HG03439 (cell line): ENCODE results near the gene PLPPR4.
"Not testable (repeated sequence)": the region's sequence is repeated elsewhere in the genome, so short reads cannot be mapped to it uniquely, and the experiment has no call there.

ENCODE experiments used
- ATAC-seq: cut with Tn5 transposase; IDR thresholded peaks from one replicate; pipeline ENCODE4 v1.9.1; 2021; ENCODE audit warnings: mild to moderate bottlenecking, moderate library complexity; ENCODE audit not compliant: unreplicated experiment

PLPPR4 gene

DNA sequence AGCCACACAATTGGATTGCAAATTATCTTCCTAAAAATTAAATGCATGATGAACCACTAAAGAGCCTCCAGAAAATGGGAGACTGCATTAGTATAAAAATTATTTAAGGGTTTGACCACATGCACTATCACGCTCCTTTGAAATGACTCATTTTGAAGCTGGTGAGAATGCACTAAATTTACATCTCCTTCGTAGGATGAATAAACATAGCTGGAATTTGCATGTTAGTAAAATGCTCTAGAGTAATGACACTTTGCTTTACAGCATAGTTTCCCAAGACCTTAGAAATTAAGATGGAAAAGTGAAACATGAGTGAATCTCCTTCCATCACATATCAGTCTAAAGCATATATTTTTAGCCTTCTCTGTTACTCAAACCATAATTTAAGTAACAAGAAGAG is 2.4 kb downstream of the PLPPR4 start:
- no peak for ATAC-seq

DNA sequence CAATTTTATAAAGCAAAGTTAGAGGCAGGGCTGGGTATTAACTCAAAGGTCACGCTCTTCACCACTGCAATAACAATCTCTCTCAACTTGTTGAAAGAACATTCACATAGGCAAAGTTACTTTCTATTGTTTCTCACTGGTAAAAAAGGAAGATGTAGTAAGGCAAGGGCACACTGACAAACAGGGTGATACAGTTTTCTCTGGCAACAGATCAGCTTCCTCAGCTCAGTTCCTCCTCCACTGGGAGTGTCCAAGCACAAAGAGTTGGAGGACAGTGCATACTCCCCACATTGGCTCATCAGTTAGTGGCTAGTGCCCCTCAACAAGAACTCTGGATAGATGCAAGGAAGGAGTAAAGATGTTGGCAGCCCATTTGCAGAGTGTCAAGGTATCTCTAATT is 3.7 kb downstream of the PLPPR4 start:
- ATAC-seq, result no peak

DNA sequence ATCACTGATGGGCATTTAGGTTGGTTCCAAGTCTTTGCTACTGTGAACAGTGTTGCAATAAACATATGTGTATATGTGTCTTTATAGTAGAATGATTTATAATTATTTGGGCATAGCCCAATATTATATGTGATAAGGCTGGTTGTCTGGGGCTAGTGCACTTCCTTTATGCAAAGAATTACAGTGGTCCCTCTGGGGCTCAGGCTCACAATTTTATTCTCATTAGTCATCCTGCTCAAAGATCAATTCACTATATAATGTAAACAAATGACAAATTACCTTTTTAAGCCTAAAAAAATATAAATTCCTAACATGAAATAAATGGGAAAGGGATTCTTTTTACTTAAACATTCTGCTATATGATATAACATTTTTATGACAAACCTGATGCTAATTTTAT is 5.0 kb downstream of the PLPPR4 start:
- no peak for ATAC-seq

DNA sequence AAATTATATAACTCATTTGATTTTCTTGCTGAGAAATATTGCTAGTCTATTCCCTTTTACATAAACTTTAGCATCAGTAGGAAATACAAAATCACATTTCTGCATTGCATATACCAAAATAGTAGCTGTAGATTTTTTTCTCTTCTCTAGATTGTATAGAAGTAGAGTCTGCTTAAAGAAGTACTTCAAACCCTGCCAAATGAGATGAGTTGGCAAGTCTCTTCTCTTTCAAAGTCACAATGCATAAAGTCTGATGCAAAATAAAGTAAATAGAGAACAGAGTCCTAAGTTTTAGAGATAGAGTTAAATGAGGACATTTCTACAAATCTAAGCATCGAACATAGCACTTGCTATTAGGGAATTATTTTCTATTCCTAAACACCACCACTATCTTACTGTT is 6.4 kb downstream of the PLPPR4 start:
- no peak for ATAC-seq

DNA sequence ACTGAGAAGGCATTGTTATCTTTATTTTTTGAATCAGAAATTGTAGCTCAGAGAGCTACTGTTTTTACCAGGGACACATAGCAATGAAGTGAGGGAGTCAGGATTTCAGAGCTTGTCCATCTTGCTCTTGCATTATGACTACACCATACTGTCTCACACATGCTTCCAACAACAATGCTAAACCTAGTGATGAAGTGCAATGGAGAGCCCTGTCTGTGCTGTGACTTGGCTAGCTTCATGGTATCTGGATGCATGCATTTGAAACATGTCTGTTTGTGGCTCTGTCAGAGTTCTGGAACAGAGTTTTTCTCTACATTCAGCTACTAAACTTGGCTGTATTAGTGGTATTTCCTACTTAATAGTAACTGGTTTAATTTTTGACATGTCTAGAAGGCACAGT is 7.0 kb downstream of the PLPPR4 start:
- ATAC-seq, result no peak

DNA sequence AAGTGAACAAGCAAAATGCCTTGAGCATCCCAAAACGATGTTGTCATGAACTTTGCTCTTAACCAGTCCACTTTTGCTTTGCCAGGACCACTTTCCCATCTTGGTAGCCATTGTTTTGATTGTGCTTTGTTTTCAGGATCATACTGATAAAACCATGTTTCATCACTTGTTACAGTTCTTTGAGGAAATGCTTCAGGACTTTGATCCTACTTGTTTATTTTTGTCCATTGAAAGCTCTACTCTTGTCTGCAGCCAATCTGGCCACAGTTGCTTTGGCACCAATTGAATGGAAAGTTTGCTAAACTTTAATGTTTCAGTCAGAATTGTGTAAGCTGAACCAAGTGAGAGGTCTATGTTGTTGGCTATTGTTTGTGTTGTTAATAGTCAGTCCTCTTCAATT is 12.8 kb downstream of the PLPPR4 start:
- no peak for ATAC-seq

DNA sequence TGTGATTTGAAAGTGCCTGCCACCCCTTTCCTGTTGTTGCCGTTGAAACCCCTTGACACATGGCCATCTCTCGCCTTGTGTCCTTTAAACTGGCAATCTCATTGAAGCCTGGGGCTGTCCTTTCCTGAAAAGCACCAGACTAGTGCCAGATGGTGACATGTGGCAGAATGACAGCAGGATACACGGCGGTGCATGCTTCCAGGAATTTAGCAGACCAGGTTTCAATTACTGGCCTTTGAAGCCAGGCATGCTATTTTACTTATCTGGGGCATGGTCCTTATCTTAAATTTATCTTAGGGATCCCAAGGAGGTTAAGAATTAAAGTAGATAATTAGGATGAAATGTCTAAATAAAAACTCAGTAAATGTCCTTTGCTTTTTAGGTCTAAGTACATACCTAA is 15.2 kb downstream of the PLPPR4 start:
- no peak for ATAC-seq

DNA sequence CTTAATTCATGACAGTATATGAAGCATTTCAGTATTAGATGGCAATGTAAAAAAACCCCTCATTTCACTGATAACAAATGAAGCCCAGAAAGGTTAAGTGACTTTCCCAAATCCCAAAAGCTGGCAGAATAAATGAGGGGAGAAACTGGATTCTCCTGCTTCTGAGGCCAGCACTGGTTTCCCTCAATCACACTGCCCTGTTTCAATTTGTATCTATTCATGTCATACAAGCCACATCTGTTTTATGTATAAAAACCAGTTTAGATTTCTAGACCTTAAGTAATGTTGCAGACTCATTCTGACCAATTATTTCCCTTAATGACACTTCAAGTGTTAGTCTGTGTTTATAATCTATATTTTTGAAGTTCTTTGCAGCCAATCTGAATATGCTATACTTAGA is 16.8 kb downstream of the PLPPR4 start:
- ATAC-seq, result no peak

DNA sequence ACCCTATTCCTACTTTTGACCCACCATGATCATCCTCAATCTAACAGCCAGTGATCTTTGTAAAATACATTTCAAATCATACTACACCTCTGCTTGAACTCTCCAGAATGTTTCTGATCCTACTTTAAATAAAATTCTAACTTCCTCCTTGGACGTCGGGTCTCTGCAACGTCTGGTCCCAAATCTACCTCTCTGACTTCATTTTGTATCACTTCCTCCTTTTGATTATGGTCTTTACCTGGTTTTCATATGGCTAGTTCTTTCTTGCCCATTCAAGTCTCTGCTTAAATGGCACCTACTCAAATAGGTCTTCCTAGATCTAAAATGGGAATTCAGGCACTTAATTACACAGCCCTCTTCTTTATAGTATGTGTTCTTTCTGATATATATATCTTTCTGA is 18.2 kb downstream of the PLPPR4 start:
- no peak for ATAC-seq

DNA sequence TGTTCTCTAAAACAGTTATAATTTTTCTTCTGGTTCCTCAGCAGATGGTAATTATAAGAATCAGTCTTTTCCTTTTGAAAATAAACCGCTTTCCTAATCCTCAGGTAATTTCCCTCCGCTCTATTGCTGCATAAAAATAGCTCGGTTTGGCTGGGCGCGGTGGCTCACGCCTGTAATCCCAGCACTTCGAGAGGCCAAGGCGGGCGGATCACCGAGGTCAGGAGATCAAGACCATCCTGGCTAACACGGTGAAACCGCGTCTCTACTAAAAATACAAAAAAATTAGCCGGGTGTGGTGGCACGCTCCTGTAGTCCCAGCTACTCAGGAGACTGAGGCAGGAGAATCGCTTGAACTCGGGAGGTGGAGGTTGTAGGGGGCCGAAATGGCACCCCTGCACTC is 19.2 kb downstream of the PLPPR4 start:
- not testable (repeated sequence) for ATAC-seq

DNA sequence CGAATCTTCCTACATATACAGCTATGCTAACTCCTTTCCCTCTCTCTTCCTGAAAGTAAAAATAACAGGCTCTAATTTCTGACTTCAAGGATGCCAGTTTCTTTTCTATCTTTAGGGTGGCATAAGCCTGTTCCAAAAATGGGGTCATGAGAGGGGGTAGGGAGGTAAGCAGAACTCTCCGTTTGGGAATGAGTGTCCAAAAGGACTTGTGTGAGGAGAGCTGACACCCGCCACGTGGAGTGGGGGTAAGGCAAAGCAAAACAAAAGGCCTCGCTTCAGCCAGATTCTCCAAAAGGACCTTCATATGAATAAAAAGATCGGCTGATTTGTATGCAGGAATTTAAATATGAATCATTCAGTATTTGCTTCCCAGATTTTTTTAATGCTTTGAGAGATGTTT is 28.6 kb downstream of the PLPPR4 start:
- ATAC-seq, result no peak

DNA sequence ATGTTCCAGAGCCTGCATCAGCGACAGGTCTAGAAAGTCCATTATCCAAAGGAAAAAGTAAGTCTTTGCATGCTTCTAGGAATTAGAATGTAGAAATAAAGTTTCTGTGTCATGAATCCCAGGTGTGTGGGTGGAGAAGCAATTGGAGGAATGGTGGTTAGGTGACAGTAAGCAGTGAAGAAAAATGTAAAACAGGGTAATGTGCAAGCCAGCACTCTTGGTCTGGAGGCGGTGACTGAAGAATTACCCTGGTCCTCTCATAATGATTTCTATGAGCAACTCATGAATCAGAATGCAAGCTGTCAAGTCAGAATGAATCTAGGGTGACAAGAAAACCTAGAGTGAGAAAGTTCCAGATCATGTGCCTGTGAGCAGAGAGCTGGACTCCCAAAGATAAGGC is 33.6 kb downstream of the PLPPR4 start:
- ATAC-seq, result no peak

DNA sequence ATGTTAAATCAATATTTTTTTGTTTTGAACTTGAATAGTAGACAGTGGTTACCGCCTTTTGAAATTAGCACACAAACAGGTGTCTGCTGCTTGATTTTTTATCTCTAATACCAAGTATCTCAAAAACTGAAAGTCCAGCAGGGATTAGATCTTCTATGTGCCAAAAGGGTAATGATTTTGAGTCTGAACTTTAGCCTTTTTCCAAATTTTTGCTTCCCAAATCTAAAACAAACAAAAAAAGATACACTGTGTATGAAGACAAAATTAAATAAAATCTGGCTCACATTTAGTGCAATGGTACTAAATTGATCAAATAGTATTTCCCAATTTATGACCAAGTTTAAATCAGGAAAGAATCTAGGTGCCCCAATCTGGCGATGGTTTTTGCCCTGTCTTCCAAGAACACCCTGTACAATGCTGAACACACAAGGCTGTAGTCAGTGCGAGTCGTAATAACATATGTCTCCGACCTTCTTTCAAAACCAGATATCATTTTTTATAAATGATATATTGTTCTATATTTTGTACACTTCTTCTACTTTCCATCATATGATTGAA is 40.5 kb downstream of the PLPPR4 start:
- ATAC-seq, result no peak

DNA sequence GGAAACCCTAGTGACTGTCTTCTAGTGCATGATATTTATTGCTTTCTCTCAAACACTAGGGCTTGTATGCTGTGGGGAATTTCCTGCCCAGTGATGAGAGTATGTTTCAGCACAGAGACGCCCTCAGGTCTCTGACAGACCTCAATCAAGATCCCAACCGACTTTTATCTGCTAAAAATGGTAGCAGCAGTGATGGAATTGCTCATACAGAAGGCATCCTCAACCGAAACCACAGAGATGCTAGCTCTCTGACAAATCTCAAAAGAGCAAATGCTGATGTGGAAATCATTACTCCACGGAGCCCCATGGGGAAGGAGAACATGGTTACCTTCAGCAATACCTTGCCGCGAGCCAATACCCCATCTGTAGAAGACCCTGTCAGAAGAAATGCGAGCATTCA is 41.3 kb downstream of the PLPPR4 start:
- no peak for ATAC-seq

DNA sequence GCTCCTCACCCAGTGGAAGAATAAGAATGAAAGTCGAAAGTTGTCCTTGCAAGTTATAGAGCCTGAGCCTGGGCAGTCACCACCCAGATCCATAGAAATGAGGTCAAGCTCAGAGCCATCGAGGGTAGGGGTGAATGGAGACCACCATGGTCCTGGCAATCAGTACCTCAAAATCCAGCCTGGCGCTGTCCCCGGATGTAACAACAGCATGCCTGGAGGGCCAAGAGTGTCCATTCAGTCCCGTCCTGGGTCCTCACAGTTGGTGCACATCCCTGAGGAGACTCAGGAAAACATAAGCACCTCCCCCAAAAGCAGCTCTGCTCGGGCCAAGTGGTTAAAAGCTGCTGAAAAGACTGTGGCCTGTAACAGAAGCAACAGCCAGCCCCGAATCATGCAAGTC is 41.8 kb downstream of the PLPPR4 start:
- ATAC-seq, result no peak

DNA sequence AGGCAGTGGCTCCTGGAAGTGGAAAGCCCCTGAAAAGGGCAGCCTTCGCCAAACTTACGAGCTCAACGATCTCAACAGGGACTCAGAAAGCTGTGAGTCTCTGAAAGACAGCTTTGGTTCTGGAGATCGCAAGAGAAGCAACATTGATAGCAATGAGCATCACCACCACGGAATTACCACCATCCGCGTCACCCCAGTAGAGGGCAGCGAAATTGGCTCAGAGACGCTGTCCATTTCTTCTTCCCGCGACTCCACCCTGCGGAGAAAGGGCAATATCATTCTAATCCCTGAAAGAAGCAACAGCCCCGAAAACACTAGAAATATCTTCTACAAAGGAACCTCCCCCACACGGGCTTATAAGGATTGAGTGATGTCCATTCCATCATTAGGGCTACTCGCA is 42.4 kb downstream of the PLPPR4 start:
- ATAC-seq, result no peak

DNA sequence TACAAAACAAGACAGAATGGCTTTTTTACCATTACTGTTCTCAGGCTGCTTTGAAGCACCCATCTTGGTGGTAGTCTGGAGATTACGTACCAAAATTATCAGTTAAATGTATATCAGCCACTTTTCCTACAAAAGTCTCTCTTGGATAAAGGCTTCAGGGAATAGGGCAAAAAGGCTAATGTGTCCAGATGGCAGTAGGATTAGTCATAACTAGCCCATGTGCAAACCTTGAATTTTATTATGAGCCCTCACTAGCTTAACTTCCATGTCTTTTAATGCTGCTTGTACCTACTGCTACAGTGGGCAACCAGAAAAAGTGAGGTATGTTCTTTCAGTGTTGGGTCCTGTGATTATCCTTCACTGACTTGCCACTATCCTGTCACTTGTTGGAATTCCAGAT is 51.0 kb downstream of the PLPPR4 start:
- no peak for ATAC-seq

DNA sequence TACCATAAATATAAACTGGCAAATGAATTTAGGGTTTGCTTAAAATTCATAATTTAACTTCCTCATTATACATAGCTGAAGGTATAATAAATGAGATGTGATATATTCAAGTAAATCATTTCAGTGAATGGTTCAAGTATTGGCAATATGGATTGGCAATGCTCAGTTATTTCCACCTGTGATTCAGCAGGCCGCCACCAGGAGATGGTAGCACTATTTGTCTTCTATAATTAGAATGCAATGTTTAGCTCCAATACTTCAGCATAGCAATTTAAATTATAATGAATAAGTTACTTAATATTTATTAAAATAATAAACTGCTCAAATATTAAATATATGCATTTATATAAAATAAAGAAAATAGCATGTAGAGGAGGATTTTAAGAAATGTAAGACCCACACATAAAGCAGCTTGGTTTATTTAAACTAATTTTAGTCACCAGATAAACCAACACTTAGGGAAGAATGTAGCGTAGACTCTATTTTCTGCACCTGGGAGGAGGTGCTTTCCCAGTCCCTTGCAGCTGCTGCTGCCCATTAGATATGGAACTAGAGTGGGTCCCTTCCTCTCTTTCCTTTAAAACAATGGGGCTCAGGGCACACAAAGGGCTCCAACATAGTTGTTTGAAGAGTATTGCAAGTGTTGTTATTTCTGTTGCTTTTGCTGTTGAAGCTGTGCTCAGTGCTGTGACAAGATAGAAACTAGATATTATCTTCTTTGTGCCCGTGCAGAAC is 62.1 kb downstream of the PLPPR4 start:
- ATAC-seq, result no peak

DNA sequence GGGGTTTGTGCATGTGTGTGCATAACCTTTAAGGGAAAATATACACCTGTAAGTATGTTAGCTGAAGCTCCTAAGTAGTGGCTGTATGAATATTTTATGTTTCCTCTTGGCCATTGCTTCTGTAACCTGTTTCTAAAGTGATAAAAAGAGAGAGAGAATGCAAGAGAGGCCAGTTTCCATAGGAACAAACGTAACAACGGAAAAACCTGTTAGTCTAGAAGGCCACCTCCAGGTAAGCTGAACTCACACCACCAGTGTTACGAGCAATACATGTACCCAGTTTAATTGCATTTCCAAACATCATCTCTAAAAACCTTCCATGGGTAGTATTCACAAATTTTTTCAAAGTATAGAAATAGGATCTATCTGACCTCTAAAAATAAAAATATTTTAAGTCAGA is 63.1 kb downstream of the PLPPR4 start:
- ATAC-seq, result no peak

DNA sequence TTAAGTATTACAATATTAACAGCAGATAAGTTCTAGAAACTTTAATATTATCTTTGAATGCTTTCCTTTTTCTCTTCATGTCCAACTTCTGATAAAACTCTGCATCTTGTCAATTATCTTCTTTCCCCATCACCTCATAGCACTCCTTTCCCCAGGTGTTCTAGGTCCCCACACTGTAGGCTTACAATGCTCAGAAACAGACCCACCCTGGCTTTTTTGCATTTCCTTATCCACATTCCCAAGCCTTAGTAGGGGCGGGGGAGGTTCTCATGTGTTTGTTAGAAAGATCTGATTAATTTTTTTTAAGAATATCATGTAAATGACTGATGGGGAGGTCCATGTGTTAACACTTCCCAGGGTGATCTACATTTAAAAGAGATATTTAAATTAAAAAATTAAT is 63.9 kb downstream of the PLPPR4 start:
- no peak for ATAC-seq

DNA sequence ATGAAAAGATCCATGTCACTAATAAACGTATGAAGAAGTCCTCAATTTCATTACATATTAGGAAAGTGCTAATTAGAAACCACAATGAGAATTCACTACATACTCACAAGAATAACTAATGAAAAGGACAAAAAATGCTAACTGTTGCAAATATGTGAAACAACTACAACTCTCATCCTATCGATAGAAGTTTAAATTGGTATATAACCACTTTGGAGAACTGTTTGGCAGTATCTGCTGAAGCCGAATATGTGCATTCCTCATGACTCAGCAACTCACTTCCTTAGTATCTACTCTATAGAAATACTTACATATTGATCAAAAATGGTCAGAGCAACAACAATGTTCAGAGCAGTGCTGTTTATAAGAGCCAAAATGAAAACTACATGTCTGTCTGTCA is 66.8 kb downstream of the PLPPR4 start:
- no peak for ATAC-seq

DNA sequence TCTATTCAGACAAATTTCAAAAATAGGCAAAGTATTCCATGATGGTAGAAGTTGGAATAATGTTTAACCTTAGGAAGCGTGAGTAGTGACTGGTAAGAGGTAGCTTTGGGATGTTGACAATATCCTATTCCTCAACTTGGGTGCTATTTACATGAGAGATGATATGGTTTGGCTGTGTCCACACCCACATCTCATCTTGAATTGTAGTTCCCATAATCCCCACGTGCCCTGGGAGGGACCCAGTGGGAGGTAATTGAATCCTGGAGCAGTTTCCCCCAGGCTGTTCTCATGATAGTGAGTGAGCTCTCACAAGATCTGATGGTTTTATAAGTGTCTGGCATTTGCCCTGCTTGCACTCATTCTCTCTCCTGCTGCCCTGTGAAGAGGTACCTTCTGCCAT is 67.3 kb downstream of the PLPPR4 start:
- no peak for ATAC-seq

DNA sequence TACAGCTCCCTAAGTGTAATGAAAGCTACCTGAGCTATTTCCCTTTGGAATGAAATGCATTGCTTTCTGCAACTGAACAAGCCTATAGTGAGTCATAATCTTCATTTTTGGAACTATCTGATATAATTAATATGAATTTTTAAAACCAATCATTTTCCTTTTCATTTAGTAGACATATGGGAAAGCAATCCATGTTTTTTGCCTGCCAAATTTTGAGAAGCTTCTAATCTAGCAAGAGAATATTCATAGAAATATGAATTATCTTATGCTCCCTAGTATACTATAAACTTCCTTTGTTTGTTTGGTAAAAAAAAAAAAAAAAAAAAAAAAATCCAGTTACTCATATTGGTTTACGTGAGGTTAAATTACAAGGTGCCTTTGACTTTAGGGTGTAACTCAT is 68.3 kb downstream of the PLPPR4 start:
- no peak for ATAC-seq
